Colonic mucosa (tissue), 4 donors: ENCODE results near the gene RPS5. TPM values are rescaled to one million over a fixed set of nuclear protein-coding genes. Genes with fewer than 3 reads are reported as not detected.
"Not testable (repeated sequence)": the region's sequence is repeated elsewhere in the genome, so short reads cannot be mapped to it uniquely, and the experiment has no call there.

ENCODE experiments used
- DNase-seq: peaks from one replicate; pipeline ENCODE4 v3.0.0-alpha.2; 2020
- H3K27ac ChIP-seq: fragments of 200-600 bp; one replicate; pipeline ENCODE4 v1.8.0; 2021
- H3K27me3 ChIP-seq: fragments of 200-600 bp; one replicate; pipeline ENCODE4 v1.8.0; 2021
- H3K36me3 ChIP-seq: fragments of 200-600 bp; one replicate; pipeline ENCODE4 v1.8.0; 2021
- H3K4me1 ChIP-seq: fragments of 200-600 bp; one replicate; pipeline ENCODE4 v1.8.0; 2021; ENCODE audit warnings: mild to moderate bottlenecking
- H3K4me3 ChIP-seq: fragments of 200-600 bp; one replicate; pipeline ENCODE4 v1.8.0; 2021
- H3K9ac ChIP-seq, 2 donors: one replicate each; pipeline ENCODE4 v1.7.0; 2013; ENCODE audit warnings: control low read depth in 2 of 2, low read depth in 2 of 2, low read length in 2 of 2
- H3K9me3 ChIP-seq: fragments of 200-600 bp; one replicate; pipeline ENCODE4 v1.8.0; 2021
- CTCF ChIP-seq: fragments of 200-600 bp; IDR thresholded peaks from one replicate; pipeline ENCODE4 v1.8.0; 2022; ENCODE audit warnings: antibody characterized with exemption, mild to moderate bottlenecking
- intact Hi-C: fragments of 100-400 bp; cut with DNase I; formaldehyde crosslinking; loops from one replicate; pipeline ENCODE4 v1.14.1; 2022
- total RNA-seq, 2 donors: library from RNA; stranded (reverse); fragmentation: NEBNext Ultra II Directional in 1 of 2; extraction: Animal tissue kit (Norgen Biotek cat#: 25700) in 1 of 2; gene quantifications; one replicate each; pipeline ENCODE4 v1.2.1, GENCODE V29; 2021
- donor health status: healthy.
- donor health status: DM: no; HTN: no; CAD: no.
- donor health status: DM: no; HTN: no; CAD: no.

Gene RPS5
- total RNA-seq, 2 donors from 2014 or later, result 781 to 884 TPM

GRCh38 chr19:58374200-58374599, 12.9 kb upstream of the RPS5 start:
- no peaks in the 10 kb centered on the region for H3K27me3 ChIP-seq
- no peak for DNase-seq
- no peak overlapping the region for H3K9ac ChIP-seq
- H3K4me1 ChIP-seq, result peaks cover under 1% of the 10 kb centered on the region
- no peaks in the 10 kb centered on the region for H3K9me3 ChIP-seq
- intact Hi-C loops, result no loop called here
- TF ChIP-seq CTCF, result no peak
- H3K36me3 ChIP-seq, result no peaks in the 10 kb centered on the region
- H3K4me3 ChIP-seq, result no peak overlapping the region
- no peak overlapping the region for H3K27ac ChIP-seq

GRCh38 chr19:58376724-58377123, 10.3 kb upstream of the RPS5 start:
- H3K4me1 ChIP-seq, H3K9me3 ChIP-seq, intact Hi-C loops, H3K9ac ChIP-seq, H3K36me3 ChIP-seq, H3K4me3 ChIP-seq, DNase-seq, H3K27ac ChIP-seq, H3K27me3 ChIP-seq: not testable (repeated sequence)

- Histone ChIP-seq H3K9me3 (no peaks in the 10 kb centered on the region), H3K4me1 (peaks cover 4% of the 10 kb centered on the region), H3K27ac (no peak overlapping the region), H3K9ac (no peak overlapping the region), H3K27me3 (no peaks in the 10 kb centered on the region), H3K36me3 (no peaks in the 10 kb centered on the region), H3K4me3 (no peak overlapping the region)
- TF ChIP-seq CTCF, result no peak
- intact Hi-C loops, result no loop called here
- DNase-seq, result no peak
Measured at GRCh38 chr19:58379246-58379645, 7.8 kb upstream of the RPS5 start.

- no peak for TF ChIP-seq CTCF
- intact Hi-C loops, result loop anchor here (2.0 kb wide), 1 partner anchor 17 kb away; the partner anchor contains the start of gene ZNF497
- Histone ChIP-seq H3K9me3 (no peaks in the 10 kb centered on the region), H3K9ac (peak overlapping the region; percentile 81 to 89), H3K36me3 (no peaks in the 10 kb centered on the region), H3K4me1 (peaks cover 4% of the 10 kb centered on the region), H3K4me3 (peak overlapping the region; percentile 80), H3K27ac (peak overlapping the region; percentile 88), H3K27me3 (no peaks in the 10 kb centered on the region)
- DNase-seq, result no peak
Measured at GRCh38 chr19:58380037-58380661, 6.9 kb upstream of the RPS5 start.

- DNase-seq, result peak; percentile 99
- H3K9me3 ChIP-seq, result no peaks in the 10 kb centered on the region
- peaks cover 4% of the 10 kb centered on the region for H3K4me1 ChIP-seq
- H3K27me3 ChIP-seq, result no peaks in the 10 kb centered on the region
- TF ChIP-seq CTCF, result no peak
- intact Hi-C loops, result loop anchor here (2.0 kb wide), 1 partner anchor 18 kb away; the partner anchor contains the start of gene ZNF497
- peak within 1 kb of the TSS; percentile 80 for H3K4me3 ChIP-seq
- H3K36me3 ChIP-seq, result no peaks in the 10 kb centered on the region
- H3K9ac ChIP-seq, result peak within 1 kb of the TSS; percentile 81 to 89
- peak within 1 kb of the TSS; percentile 88 for H3K27ac ChIP-seq
Measured at GRCh38 chr19:58380662-58381459, 6.2 kb upstream of the RPS5 start, which contains the start of gene ZNF837. Gene ZNF837, minus strand, starts transcription at chr19:58381030. Its CDS starts 11,698 bp downstream, at chr19:58369332.
